Measurements from ENCODE around the gene SGMS2. TPM values are rescaled to one million over a fixed set of nuclear protein-coding genes. Genes with fewer than 3 reads are reported as not detected.
A peak's percentile ranks its signal among the peaks of the same experiment; 100 is the strongest.

Gene SGMS2
- total RNA-seq, 2 experiments from 2014 or later: 0.14 to 0.40 TPM

DNA sequence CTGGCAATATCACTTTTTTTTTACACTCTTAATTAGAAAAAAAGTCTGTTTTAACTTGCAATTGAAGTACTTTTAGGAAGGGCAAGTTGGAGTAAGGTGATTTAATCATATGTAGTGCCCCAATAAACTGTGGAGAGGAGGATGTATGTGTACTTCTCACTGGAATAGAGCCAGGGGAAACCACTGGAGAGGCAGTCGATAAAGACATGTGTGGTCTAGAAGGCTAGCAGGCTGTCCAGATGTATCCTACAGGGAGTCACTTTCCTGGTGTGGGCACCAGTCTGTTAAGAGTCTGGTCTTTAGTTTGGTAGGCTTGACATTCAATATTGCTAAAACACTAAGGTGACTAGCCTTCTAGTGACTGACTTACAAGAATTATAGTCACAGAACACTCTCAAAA lies 9.6 kb upstream of the SGMS2 start:
- POLR2A ChIA-PET: no interaction called here

DNA sequence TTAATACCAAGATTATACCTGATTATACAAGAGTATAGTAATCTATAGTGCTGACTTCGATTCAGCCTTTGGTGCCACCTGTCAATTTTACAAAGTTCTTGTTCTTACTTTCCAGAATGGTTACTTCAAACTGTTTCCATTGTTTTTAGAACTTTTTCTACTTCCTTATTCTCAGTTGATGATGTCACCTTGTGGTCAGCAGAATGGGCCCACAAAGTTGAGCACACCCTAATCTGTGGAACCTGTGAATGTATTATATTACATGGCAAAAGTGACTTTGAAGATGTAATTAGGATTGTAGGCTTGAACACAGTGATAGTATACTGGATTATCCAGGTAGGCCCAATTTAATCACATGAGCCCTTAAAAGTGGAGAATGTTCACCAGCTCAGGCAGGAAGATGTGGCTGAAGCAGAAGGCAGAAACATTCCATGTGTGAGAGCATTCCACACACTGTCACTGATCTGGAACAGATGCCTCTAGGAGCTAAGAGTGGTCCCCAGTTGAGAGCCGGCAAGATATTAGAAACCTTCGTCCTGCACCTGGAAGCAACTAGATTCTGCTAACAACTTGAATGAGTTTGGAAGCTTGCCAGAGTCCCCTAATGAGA lies 6.3 kb upstream of the SGMS2 start:
- H3K4me1 Mint-ChIP-seq (ENCODE audit: low read depth): no peaks in the 10 kb centered on the region
- TF ChIP-seq, protein P1, sequence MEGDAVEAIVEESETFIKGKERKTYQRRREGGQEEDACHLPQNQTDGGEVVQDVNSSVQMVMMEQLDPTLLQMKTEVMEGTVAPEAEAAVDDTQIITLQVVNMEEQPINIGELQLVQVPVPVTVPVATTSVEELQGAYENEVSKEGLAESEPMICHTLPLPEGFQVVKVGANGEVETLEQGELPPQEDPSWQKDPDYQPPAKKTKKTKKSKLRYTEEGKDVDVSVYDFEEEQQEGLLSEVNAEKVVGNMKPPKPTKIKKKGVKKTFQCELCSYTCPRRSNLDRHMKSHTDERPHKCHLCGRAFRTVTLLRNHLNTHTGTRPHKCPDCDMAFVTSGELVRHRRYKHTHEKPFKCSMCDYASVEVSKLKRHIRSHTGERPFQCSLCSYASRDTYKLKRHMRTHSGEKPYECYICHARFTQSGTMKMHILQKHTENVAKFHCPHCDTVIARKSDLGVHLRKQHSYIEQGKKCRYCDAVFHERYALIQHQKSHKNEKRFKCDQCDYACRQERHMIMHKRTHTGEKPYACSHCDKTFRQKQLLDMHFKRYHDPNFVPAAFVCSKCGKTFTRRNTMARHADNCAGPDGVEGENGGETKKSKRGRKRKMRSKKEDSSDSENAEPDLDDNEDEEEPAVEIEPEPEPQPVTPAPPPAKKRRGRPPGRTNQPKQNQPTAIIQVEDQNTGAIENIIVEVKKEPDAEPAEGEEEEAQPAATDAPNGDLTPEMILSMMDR (IDR thresholded peaks at IDR 0.05): no peak
- DNase-seq (peak; percentile 16), ATAC-seq (peak; percentile 64)
- intact Hi-C loops (cut with micrococcal nuclease): no loop called here
- no peak overlapping the region for H3K4me3 Mint-ChIP-seq
- H3K27me3 Mint-ChIP-seq: peaks cover 17% of the 10 kb centered on the region
- H3K27ac Mint-ChIP-seq: no peak overlapping the region
- ChIA-PET CTCF (no interaction called here), POLR2A (no interaction called here)
- H3K36me3 Mint-ChIP-seq (ENCODE audit: low read depth): no peaks in the 10 kb centered on the region
- no peaks in the 10 kb centered on the region for H3K9me3 Mint-ChIP-seq

More for the DNA sequence above, 9.6 kb upstream of the SGMS2 start:
- intact Hi-C loops (cut with micrococcal nuclease): no loop called here
- Mint-ChIP-seq H3K4me3 (no peak overlapping the region), H3K4me1 (ENCODE audit: low read depth) (no peaks in the 10 kb centered on the region), H3K36me3 (ENCODE audit: low read depth) (no peaks in the 10 kb centered on the region), H3K9me3 (no peaks in the 10 kb centered on the region), H3K27ac (no peak overlapping the region), H3K27me3 (peaks cover 7% of the 10 kb centered on the region)
- CTCF ChIA-PET: no interaction called here
- DNase-seq (no peak), ATAC-seq (no peak)
- TF ChIP-seq, protein P1 (IDR thresholded peaks at IDR 0.05): no peak

DNA sequence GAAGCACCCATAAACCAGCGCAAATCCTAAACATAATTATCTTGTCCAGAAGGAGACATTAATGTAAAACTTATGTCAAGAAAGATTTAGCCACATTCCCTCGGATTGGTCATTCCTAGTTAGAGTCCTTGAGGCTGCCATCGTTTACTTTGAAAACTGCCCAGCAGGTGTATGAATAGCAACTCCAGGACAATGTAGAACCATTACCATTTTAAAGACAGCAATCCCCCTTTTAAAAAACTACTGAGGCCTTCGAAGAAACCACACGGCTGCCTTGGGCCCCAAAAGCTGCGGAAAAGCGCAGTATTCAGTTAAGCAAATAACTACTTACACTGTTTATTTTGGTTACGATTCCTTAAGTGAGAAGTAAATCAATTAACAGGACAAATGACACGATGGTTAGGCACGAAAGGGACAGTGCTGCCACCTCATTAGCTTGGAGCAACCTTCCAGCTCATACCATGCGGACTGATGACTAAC lies 822 bp upstream of the SGMS2 start:
- Mint-ChIP-seq H3K27ac (no peak overlapping the region), H3K9me3 (no peaks in the 10 kb centered on the region), H3K4me3 (peak overlapping the region; percentile 77), H3K27me3 (peaks cover 48% of the 10 kb centered on the region), H3K4me1 (ENCODE audit: low read depth) (peaks cover 9% of the 10 kb centered on the region), H3K36me3 (ENCODE audit: low read depth) (no peaks in the 10 kb centered on the region)
- CTCF ChIA-PET: interaction anchor here (1.0 kb wide), 1 partner anchor 66 kb away, joined by 3 read pairs; no protein-coding TSS in a partner anchor
- DNase-seq (no peak), ATAC-seq (no peak)
- POLR2A ChIA-PET: no interaction called here
- intact Hi-C loops (cut with micrococcal nuclease): no loop called here
- TF ChIP-seq, protein P1 (IDR thresholded peaks at IDR 0.05): no peak

DNA sequence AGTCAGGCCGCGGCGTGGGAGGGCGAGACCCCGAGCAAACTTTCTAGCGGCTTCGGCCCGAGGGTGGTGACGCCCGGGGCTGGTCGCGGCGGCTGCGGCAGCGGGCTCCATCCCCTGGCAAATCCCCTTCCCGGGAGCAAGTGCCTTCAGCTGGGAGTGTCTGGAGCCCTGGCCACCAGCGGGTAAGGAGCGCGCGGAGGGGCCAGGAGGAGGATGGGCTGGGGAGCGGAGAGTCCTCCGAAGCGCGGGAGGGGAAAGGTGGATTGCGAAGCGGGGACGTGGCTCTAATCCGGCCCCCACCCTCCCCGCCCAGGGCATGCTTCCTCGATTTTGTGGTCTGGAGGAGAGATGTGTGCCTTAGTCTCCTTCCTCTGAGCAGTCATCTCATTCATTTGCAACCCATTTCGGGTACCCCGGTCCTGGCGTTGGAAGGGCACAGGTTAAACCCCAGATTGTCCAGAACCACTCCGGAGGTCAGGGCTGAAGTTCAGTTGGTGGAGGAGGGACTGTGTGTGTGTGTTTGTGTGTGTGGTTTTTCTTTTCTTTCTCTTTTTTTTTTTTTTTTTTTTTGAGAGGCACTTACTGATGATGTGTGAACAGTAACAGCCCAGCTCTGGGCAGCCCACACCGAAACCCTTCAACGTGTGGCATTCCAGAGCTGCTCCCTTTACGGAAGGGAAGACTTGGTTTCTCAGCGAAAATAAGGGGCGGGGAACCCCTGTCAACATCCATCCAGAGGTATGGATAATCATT lies 516 bp downstream of the SGMS2 start:
- Mint-ChIP-seq H3K27ac (no peak overlapping the region), H3K36me3 (ENCODE audit: low read depth) (no peaks in the 10 kb centered on the region), H3K27me3 (peaks cover 47% of the 10 kb centered on the region), H3K4me1 (ENCODE audit: low read depth) (peaks cover 9% of the 10 kb centered on the region), H3K4me3 (peak overlapping the region; percentile 71), H3K9me3 (no peaks in the 10 kb centered on the region)
- peak; percentile 14 for DNase-seq
- peak; percentile 43 for ATAC-seq
- ChIA-PET CTCF (interaction anchor here (1.0 to 1.3 kb wide), 2 partner anchors 67 to 88 kb away, joined by 3 to 4 read pairs; no protein-coding TSS in a partner anchor), POLR2A (no interaction called here)
- intact Hi-C loops (cut with micrococcal nuclease): no loop called here
- TF ChIP-seq, protein P1 (IDR thresholded peaks at IDR 0.05): no peak

DNA sequence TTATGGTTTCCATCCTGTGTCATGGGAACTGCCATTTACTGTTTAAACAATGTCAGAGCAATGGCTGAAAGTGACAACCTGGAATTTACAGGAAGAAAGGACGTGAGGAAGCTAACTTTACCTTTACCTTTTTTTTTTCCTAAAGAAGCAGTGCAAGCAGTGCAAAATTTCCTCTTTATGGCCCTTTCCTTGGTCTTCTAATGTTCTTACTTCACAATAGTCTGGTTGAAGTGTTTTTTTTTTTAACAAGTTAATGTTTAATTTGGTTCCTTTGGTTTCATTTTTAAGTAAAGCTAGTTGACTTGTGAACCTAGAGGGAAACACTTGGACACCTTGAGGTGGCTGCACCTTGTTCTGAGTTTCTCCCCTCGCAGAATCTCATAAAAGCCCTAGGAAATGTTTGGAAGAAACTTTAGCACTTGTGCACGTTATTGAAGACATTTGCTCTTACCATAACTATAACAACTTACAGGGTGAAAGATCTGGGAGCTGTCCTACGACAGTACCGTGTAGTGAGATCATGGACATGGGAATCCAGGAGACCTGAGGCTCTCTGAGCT lies 1.8 kb downstream of the SGMS2 start:
- intact Hi-C loops (cut with micrococcal nuclease): no loop called here
- ChIA-PET CTCF (interaction anchor here (0.6 to 1.3 kb wide), 2 partner anchors 86 to 207 kb away, joined by 3 to 4 read pairs; no protein-coding TSS in a partner anchor), POLR2A (no interaction called here)
- H3K27me3 Mint-ChIP-seq: peaks cover 46% of the 10 kb centered on the region
- no peaks in the 10 kb centered on the region for H3K36me3 Mint-ChIP-seq (ENCODE audit: low read depth)
- TF ChIP-seq, protein P1 (IDR thresholded peaks at IDR 0.05): no peak
- no peak overlapping the region for H3K4me3 Mint-ChIP-seq
- H3K27ac Mint-ChIP-seq: no peak overlapping the region
- H3K9me3 Mint-ChIP-seq: no peaks in the 10 kb centered on the region
- no peak for DNase-seq
- ATAC-seq: no peak
- peaks cover 9% of the 10 kb centered on the region for H3K4me1 Mint-ChIP-seq (ENCODE audit: low read depth)

Data from activated CD8-positive, alpha-beta T cell treated with anti-CD3 and anti-CD28 coated beads for 36 hours (primary cell).